ENCODE measurements around the gene DNAJB5.

Gene DNAJB5

DNA sequence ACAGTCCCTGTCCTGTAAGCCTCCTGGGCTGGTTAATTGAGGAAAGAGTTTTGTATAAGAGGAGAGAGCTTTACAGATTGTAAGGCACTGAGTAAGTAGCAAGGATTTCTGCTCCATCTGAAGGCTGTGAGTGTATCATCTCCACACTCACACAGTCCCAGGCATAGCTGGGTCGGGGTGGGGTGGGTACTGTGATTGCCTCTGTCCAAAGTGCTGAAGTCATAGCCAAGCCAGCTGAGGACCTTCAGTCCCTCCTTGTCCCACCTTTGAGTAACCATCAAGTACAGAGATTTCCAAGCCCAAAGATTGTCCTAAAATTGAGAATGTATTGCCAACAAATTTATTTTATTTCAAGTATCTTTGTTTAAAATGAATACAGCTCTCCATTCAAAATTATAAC is 5.5 kb upstream of the DNAJB5 start:
- no peak for DNase-seq (ENCODE audit: low spot score)

DNA sequence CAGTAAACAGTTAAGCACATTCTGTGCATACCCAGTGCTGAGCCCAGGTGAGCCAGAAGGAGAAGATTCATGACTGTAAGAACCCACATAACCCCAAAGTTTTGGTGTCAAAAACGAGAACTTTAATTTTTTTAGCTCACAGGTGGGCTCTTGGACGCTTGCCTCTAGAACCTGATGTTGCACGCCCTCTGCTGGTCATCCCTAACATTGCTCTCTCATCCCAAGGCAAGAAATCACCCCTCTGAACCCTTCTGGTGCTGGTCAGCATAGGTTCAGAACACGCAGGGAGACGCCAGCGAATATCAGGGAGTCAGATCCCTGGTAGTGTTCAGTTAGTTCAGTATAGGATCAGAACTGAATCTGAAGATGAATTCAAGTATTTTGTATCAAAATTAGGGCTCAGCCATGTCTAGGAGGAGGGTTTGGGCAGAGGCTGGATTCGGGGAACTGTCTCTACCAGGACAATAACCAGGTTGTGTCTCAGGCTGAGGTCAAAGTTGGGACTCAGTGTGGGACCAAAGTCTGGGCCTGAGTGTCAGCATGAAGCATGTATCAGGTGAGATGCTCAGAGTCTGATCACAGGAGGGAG is 4.1 kb upstream of the DNAJB5 start:
- DNase-seq (ENCODE audit: low spot score) = no peak

DNA sequence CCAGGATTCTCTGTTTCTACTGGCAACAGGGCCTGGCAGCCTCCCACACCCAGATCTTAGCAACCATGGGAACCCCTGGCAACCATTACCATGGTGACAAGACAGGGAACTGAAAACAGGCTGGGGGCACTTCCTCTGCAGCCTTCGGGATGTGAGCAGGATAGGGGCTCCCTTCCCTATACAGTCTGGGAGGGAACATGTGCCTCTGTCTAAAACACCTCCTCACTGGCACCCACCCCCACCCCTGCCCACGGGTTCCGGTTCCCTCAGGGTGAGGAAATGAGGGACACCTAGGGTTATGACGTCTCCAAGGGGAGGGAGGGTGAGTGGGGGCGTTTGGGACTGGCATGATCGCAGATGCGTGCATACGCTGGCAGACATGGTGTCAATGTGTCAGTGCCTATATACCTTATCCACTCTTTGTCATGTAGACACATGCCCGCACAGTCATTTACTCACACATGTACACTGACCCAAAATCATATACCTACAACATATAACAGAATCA is 3.0 kb upstream of the DNAJB5 start:
- DNase-seq (ENCODE audit: low spot score) = no peak

DNA sequence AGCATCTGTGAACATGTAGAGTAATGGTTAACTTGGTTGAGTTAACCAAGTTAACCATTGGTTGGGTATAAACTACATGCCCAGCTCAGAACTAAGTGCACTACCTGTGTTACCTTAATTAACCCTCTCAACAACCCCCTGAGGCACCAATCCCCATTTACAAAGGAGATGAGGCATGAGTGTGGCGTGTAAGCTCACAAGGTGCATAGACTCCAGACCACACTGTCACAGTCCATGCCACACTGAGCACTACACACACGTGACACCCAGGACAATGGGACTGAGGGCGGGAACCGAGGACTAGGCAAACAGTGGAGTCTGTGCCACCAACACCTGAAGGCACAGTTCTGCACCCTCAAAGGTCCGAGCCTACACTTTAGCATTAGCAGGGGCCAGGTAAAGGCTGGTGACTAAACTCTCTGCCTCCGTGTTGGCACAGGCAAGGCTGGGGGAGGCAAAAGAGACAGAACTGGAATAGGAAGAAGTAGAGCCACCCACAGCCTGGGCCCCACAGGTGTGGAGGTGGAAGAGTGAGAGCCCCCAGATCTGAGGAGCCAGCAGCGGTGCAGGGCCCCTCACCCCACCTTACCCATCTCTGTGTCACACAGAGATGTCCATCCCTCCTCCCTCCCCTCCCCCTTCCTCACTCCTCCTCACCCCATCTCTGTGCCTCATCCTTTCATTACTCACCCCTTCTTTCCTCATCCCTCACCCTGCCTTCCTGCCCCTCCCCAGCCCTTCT is 2.2 kb upstream of the DNAJB5 start:
- no peak for DNase-seq (ENCODE audit: low spot score)

DNA sequence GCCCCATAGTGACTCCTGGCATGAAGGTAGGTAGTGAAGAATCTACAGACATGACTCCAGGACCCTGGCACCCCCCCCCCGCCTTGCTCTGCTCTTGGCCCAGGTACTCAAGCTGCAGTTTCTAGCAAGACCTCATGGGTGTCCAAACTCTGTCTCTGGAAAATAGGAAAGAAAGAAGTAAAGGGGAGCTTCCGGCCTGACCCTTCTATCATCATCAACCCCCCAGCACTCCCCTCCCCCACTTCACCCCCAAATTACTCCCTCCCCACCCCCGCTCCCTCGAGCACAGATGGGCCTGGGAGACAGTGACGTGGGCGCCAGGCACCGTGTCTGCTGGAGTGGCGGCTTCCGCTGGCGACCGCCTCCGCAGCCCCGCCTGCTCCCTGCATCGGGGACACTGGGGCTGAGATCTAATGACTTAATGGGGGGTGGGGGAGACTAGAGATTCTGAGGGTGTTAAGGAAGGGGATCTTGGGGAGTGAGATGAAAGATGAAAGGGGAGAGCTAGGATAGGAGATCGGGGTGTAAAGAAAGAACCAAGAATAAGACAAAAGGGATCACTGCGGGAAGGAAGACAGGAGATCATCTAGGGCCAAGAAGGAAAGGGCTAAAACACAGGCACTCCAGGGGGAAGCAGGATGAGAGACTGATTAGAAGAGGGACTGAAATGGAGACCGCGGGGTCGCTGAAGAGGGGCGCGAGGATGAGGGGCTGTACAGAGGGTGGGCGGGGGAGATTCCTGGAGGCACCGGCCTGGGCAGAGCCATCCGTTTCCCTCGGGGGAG is 1.1 kb upstream of the DNAJB5 start:
- DNase-seq (ENCODE audit: low spot score) = no peak

DNA sequence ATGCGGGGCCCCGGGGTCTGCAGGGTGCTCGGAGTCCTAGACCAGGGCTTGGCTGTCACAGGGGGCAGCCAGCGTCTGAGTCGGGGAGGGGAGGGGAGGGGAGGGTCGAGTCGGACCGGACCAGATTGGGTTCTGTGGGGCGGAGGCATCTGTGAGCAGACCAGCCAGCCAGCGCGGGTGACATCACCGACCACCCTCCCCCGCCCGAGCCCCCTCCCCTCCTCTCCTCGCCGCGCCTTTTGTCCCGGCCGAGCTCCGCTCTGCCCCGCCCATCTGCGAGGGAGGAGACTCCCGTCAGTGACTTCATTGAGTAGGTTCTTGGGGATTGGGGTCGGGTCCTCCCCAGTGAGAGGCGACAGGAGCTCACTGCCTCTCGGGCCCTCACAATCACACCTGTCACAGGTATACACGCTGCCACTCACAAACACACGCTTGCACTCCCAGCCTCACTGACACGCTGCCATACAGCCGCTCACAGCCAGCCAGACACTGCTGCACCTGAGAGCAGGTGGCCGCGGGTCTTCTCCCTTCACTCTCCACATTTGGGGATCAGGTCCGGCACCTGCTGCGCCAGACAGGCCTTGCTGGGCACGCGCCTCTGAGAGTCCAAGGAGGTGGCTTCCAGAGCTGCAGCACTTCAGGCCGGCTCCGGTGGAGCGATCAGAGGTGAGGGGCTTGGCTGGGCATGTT is 546 bp downstream of the DNAJB5 start:
- DNase-seq (ENCODE audit: low spot score) = peak; percentile 76

DNA sequence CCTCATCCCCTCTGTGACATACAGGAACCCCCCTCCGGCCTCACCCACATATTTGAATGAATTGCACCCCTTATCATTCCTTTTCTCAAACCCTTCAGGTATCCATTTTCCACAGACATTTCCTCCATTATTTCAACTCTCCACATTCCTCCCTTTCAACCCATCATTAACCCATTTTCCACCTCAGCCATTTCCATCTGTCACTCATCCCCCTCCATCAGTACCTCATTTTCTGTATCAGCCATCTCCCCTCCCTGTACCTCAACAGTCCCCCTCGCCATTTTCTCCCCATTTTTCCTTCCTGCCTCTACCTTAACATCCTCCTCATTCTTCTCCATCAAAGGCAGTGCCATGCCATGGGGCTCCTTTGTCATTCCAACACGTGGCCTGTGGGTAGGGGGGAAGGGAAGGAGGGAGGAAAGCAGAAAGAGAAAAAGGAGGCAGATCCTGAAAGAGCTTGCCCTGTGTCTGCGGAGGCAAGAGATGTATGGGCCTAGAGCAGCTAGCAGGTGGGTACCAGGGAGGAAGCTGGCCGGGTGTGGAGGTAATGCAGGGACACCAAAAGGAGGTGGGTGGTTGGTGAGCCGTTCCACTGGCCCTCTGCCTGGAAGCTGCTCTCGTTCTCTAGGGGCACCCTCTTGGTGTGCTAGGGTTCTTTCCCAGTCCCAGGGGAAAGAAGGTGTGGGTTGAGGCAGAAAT is 1.5 kb downstream of the DNAJB5 start:
- no peak for DNase-seq (ENCODE audit: low spot score)

DNA sequence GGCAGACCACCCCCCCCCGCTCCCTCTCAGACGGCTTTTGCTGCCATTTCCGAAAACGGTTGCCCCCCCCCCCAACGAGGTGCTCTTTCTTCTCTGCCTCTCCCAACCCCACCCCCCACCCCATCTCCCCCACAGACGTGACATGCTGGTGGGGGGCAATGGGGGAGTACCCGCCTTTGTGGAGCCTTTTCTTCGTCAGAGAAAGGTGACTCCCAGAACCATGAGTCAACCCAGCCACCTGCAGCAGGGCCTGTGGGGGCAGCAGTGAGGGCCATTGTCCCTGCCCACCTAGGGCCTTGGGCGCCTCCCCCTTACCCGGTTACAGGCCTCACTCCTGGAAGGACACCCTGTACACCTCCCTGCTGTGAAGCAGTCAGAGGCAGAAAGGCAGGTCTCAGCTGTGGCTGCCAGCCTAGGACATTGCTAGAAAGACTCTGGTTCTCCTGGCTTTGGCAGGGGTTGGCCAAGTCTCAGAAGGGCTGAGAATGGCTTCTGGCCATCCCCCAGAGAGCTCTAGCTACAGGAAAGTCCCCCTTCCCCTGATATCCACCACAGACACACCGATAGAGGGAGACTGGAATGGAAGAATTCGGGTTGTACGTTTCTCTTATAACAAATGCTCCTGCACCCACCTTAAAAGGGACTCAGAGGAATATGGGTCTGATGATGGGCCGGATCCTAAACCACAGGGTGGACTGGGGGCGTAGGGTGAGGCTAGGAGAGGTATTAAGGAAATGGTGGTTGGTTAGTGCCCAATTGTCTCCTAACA is 2.2 kb downstream of the DNAJB5 start:
- DNase-seq (ENCODE audit: low spot score) = no peak

DNA sequence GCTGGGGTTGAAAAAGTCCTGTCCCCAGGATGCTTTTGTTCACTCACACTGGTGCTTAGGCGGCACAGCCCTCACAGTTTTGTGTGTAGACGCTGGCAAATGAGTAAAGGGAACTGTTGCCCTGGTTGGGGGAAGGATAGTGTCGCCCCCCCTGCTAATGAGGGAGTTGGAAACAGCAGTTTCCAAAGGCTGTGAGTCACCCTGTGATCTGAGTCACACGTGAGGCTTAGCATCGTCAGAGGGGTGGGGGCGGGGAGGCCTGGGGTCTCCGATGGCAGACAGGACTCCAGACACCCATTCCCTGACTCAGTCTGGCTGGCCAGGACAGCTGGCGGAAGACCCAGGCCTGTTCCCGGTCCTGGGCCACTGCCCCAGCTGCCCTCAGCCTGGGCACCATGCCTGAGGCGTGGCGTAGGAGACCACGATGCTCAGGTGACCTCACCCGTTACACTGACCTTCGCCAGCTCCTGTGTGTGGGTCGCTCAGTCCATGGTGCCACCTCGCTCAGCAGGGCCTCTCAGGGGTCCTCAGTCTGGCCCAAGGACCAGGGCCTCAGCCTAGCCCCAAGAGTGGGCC is 2.9 kb downstream of the DNAJB5 start:
- no peak for DNase-seq (ENCODE audit: low spot score)

DNA sequence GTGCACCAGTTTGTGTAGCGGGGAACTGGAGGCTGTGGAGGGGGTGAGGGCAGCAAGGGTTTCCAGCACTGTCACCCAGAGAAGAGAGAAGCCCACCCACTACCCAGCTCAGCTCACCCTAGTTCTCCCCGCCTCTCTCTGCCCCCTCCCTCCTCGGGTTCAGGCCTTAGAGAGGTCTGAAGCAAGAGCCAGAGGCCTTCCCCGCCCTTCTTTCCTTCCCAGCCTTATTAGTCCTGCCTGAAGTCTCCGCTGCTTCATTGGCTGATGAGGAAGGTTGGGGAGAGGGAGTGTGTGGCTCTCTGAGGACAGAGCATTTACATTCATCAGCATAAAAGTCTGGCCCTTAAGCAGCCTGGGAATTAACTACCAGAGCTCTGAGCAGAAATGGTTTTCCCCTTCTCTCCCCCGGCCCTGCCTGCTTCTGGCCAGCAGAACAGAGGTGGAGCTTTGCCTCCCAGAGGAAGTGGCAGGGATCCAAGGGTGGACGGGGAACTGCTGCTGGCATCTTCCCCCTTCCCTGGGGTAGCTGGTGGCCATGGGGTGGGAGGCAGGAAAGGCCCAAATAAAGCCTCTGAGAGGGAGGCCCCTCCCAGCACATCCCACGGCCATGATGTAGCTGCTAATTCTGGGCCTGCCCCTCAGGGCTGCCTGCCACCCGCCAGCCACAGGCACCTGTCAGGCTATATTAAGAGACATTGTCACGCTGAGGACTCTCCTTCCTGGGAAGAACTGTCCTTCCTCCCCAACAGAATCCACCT is 4.1 kb downstream of the DNAJB5 start:
- DNase-seq (ENCODE audit: low spot score) = peak; percentile 80

DNA sequence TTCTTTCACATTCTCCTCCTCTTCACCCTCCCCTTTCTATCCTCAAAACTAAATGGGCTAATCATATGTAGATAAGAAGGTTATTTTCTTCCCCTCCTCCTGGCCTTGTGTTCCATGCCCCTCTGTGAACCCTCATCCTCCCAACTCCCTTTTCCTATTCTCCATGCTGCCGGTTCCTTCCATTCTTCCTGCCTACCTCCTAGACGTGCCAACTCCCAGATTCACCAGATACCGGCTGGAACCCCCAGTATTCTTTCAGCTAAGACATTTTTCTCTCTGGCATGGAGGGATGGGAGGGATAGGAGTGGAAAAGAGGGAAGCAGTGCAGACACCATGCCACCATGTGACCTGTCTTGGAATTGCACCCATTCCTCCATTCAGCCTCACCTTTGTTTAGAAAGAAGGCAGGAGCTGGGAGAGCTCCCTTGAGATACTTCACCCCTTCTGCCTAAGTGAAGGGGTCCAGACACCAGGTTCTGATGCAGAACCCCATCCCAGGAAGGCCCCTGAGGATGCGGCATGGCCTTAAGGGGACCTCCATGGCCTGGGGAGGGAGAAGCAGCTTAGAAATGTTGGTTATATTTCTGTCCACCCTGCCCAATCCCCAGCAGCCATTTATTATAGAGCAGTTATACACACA is 4.8 kb downstream of the DNAJB5 start:
- no peak for DNase-seq (ENCODE audit: low spot score)

DNA sequence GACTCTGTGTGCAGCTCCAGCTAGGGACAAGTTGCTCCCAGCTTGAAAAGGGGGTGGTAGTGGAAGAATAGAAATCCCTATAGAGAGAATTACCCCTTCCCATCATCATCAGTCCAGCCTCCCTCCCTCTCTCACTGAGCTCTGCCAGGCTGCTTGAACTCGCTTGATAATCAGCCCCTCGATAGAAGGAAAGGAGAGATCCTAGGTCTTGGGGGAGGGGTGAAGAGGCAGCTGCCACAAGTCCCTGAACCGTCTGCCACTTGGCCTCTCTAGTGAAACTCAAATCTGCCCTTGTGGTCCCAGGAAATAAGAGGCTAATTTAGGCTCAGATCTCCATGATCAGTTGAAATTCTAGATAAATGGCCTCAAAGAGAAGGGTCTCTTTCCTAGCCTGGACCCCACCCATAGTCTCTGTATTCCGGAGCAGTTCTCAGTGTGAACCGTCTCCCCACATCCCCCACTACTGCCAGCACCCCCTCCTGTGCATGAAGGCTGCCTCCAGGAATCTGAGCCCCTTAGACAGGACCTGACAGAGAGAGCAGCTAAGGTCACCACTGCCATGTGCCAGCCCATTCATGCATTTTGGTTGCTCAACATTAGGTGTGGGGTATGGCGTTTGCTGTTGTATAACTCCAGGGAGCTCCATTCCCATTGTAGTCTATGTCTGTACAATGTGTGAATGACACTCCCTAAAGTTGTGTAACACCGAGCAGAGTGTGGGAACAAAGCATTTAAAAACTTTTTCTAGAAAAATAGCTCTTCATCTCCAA is 5.5 kb downstream of the DNAJB5 start:
- DNase-seq (ENCODE audit: low spot score) = no peak

DNA sequence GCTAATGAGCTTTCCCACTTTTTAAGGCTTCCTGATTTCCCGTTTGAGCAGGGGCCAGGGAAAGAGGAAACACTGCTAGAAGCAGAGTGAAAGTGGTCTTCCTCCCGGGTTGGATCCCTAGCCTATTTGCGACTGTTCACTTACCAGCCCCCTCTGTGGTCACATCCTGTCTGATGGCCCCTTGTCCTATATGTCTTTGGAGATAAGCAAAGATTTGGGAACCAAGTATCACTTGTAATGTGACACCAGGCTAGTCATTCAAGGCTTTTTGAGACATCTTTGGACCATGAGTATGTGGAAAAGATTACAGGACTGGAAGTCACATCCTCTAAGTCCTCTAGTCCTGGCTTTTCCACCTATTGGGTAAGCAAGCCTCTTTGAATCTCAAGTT is 6.1 kb downstream of the DNAJB5 start:
- no peak for DNase-seq (ENCODE audit: low spot score)

DNA sequence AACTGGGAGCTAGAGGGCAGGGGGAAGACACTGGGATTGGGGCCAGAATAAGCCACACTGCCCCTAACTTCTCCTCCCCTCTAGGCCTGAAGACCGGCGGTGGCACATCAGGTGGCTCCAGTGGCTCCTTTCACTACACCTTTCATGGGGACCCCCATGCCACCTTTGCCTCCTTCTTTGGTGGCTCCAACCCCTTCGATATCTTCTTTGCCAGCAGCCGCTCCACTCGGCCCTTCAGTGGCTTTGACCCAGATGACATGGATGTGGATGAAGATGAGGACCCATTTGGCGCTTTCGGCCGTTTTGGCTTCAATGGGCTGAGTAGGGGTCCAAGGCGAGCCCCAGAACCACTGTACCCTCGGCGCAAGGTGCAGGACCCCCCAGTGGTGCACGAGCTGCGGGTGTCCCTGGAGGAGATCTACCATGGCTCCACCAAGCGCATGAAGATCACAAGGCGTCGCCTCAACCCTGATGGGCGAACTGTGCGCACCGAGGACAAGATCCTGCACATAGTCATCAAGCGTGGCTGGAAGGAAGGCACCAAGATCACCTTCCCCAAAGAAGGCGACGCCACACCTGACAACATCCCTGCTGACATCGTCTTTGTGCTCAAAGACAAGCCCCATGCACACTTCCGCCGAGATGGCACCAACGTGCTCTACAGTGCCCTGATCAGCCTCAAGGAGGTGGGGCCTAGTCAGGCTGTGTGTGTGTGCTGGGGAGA is 6.8 kb downstream of the DNAJB5 start:
- no peak for DNase-seq (ENCODE audit: low spot score)

DNA sequence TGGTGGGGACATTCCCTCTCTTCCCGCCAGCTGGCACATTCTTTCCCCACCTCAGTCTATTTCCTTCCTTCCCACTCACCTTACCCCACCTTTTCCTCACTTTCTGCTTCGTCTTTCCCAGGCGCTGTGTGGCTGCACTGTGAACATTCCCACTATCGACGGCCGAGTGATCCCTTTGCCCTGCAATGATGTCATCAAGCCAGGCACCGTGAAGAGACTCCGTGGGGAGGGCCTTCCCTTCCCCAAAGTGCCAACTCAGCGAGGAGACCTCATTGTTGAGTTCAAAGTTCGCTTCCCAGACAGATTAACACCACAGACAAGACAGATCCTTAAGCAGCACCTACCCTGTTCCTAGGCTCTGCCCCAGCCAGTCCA is 7.3 kb downstream of the DNAJB5 start:
- no peak for DNase-seq (ENCODE audit: low spot score)

DNA sequence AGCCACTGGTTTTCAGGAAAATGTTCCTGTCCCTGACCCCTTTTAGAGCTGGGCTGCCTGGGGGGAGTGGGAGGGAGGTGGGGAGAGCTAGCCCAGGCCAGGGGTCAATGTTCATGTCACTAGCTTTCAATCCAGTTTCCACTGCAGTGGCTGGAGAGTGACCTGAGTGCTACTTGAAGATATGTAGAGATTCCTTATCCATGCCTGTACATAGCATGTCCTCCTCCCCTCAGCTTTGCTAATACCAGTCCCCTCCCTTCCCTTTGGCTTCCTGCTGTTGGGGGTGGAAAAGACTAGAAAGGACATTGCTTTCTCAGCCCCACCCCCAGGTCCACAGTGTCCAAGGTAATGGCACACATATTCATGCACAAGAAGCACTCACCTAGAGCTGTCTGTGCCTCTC is 7.8 kb downstream of the DNAJB5 start:
- no peak for DNase-seq (ENCODE audit: low spot score)

DNA sequence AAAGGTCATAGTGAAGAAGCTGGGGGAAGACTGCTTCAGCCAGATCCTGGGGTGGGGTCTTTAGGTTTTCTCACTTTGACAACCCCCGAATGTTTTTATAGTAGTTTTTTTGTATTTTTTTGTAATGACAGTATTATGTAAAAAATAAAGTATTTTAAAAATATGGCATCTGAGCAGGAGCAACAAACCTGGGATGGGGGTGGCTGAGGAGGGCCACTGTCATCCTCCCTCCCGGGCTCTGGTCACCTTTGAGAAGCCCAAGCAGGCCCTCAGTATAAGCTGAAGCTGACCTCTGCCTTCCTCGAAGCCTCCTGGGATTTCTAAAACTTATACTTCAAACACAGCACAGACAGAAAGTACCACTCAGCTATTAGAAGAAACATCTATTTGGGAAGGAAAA is 8.7 kb downstream of the DNAJB5 start:
- no peak for DNase-seq (ENCODE audit: low spot score)

DNA sequence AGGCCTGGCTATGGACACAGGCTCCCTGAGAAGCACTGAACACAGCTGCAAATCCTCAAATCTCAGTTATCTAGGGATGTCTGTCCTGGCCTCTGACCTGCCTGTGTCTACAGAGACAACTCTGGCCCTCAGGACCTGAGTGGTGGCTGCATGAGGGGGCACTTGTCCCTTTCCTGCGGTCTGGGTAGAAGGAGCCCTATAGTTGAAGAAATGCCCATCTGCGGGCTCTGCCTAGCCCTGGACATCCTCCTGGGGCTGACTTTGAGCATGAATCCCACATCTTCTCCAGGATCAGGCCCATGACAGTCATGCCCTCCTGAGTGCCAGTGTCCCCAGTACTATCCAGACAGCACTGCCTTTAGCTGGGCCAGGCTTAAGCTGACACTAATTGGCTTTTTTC is 10.0 kb downstream of the DNAJB5 start:
- no peak for DNase-seq (ENCODE audit: low spot score)
